Ureter (tissue), 1 donor: ENCODE data around the gene ENGASE. TPM values are rescaled to one million over a fixed set of nuclear protein-coding genes. Genes with fewer than 3 reads are reported as not detected.

Experiments used
- DNase-seq: peaks from one replicate; pipeline ENCODE4 v3.0.0-alpha.2; 2020; ENCODE audit warnings: low spot score
- total RNA-seq: library from RNA; stranded (reverse); gene quantifications from one replicate; pipeline ENCODE4 v1.2.4, GENCODE V29; 2023
- donor health status: DM: yes; HTN: yes; CAD: no.

ENGASE gene
- total RNA-seq, 1 donor from 2014 or later, result 119 TPM

GRCh38 chr17:79115487-79115886, 40.9 kb downstream of the ENGASE start:
- no peak for DNase-seq

GRCh38 chr17:79116575-79117368, 42.1 kb downstream of the ENGASE start:
- DNase-seq, result no peak

- no peak for DNase-seq
Observed at GRCh38 chr17:79117905-79118487, 43.4 kb downstream of the ENGASE start.

GRCh38 chr17:79118924-79119323, 44.3 kb downstream of the ENGASE start:
- DNase-seq, result no peak

GRCh38 chr17:79120259-79120658, 45.6 kb downstream of the ENGASE start:
- DNase-seq, result no peak

GRCh38 chr17:79123988-79124387, 49.4 kb downstream of the ENGASE start:
- DNase-seq, result no peak

- DNase-seq, result no peak
Observed at GRCh38 chr17:79124513-79125209, 50.0 kb downstream of the ENGASE start.

- DNase-seq, result no peak
Observed at GRCh38 chr17:79125503-79125902, 50.9 kb downstream of the ENGASE start.

GRCh38 chr17:79126139-79126538, 51.5 kb downstream of the ENGASE start:
- no peak for DNase-seq

- DNase-seq, result no peak
Observed at GRCh38 chr17:79127534-79128135, 53.0 kb downstream of the ENGASE start.

GRCh38 chr17:79129523-79129922, 54.9 kb downstream of the ENGASE start:
- DNase-seq, result no peak

- DNase-seq, result no peak
Observed at GRCh38 chr17:79130536-79131273, 56.1 kb downstream of the ENGASE start.

GRCh38 chr17:79131274-79131635, 56.6 kb downstream of the ENGASE start:
- no peak for DNase-seq

- DNase-seq, result no peak
Observed at GRCh38 chr17:79131701-79132100, 57.1 kb downstream of the ENGASE start.

- DNase-seq, result no peak
Observed at GRCh38 chr17:79132271-79133064, 57.8 kb downstream of the ENGASE start.

GRCh38 chr17:79133214-79133613, 58.6 kb downstream of the ENGASE start:
- no peak for DNase-seq

GRCh38 chr17:79133985-79134384, 59.4 kb downstream of the ENGASE start:
- no peak for DNase-seq

GRCh38 chr17:79135011-79135410, 60.4 kb downstream of the ENGASE start:
- no peak for DNase-seq

- DNase-seq, result no peak
Observed at GRCh38 chr17:79135628-79136405, 61.2 kb downstream of the ENGASE start.
